Loucy (cell line): ENCODE results near the gene YIPF7.

Experiments
- H2AFZ ChIP-seq: fragments of 200-600 bp; sonication (generic); 2 replicates; pipeline ENCODE4 v1.6.0; 2016; ENCODE audit warnings: antibody characterized with exemption, mild to moderate bottlenecking, low read length, moderate library complexity
- H3F3A ChIP-seq: fragments of 200-600 bp; 2 replicates; pipeline ENCODE4 v1.6.0; 2016; ENCODE audit warnings: antibody characterized with exemption, low read depth, mild to moderate bottlenecking
- H3K27me3 ChIP-seq: fragments of 200-600 bp; sonication (generic); 2 replicates; pipeline ENCODE4 v1.6.1; 2014; ENCODE audit warnings: low read length, mild to moderate bottlenecking; ENCODE audit not compliant: insufficient read depth, poor library complexity, severe bottlenecking
- H3K36me3 ChIP-seq: fragments of 200-600 bp; sonication (generic); 2 replicates; pipeline ENCODE4 v1.6.1; 2016; ENCODE audit warnings: low read length; ENCODE audit not compliant: insufficient read depth
- H3K4me1 ChIP-seq: fragments of 200-600 bp; sonication (generic); 2 replicates; pipeline ENCODE4 v1.5.1; 2014; ENCODE audit warnings: low read length, mild to moderate bottlenecking; ENCODE audit not compliant: insufficient read depth, poor library complexity, severe bottlenecking
- H3K4me2 ChIP-seq: fragments of 200-600 bp; sonication (generic); 2 replicates; pipeline ENCODE4 v1.6.0; 2014; ENCODE audit warnings: antibody characterized with exemption, low read length, low read depth, mild to moderate bottlenecking; ENCODE audit not compliant: poor library complexity, severe bottlenecking
- H3K4me3 ChIP-seq: fragments of 200-600 bp; sonication (generic); 2 replicates; pipeline ENCODE4 v1.5.1; 2014; ENCODE audit warnings: low read length, mild to moderate bottlenecking, mixed read lengths; ENCODE audit not compliant: poor library complexity, severe bottlenecking
- H3K79me2 ChIP-seq: fragments of 200-600 bp; sonication (generic); 2 replicates; pipeline ENCODE4 v1.6.1; 2014; ENCODE audit warnings: low read length; ENCODE audit not compliant: insufficient read depth
- H3K9ac ChIP-seq: fragments of 200-600 bp; sonication (generic); 2 replicates; pipeline ENCODE4 v1.6.0; 2014; ENCODE audit warnings: mild to moderate bottlenecking, low read depth, low read length, moderate library complexity; ENCODE audit not compliant: poor library complexity, severe bottlenecking
- H3K9me2 ChIP-seq: fragments of 200-600 bp; sonication (generic); replicated peaks from 2 replicates; pipeline ENCODE4 v1.6.1; 2016; ENCODE audit warnings: low read depth, low read length, mixed read lengths
- H3K9me3 ChIP-seq: fragments of 200-600 bp; sonication (generic); 2 replicates; pipeline ENCODE4 v1.6.1; 2014; ENCODE audit warnings: mild to moderate bottlenecking, antibody characterized with exemption, low read length, low read depth; ENCODE audit not compliant: insufficient read depth
- H4K20me1 ChIP-seq: fragments of 200-600 bp; sonication (generic); 2 replicates; pipeline ENCODE4 v1.6.0; 2014; ENCODE audit warnings: antibody characterized with exemption, low read length, mild to moderate bottlenecking; ENCODE audit not compliant: insufficient read depth, poor library complexity, severe bottlenecking
- EZH2phosphoT487 ChIP-seq: fragments of 200-600 bp; IDR thresholded peaks from 2 replicates; pipeline ENCODE4 v1.6.1; 2018; ENCODE audit warnings: antibody characterized with exemption, mild to moderate bottlenecking, moderate library complexity, borderline replicate concordance
- TF ChIP-seq, protein P1 (sequence below): fragments of 200-600 bp; sonication (generic); conservative IDR thresholded peaks from 2 replicates; pipeline ENCODE4 v1.5.1; 2014; ENCODE audit warnings: mild to moderate bottlenecking, antibody characterized with exemption, low read length

The YIPF7 gene

DNA sequence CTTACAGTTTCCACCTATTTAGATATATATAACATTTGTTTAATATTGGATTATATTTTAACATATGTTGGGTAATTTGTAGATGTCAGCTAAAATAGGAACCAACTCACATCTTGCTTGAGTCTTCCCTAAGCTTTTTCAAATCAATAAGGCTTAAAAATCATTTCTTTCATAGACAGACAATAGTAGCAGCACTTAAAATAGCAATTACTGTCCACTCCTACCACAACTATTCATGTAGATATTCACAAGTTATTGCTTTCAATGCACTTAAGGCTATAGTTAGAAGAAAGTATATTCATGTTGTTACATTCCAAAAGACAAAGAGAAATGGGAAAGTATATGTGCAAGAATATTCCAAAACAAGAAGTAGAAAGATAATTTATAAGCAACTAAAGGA lies 71.2 kb downstream of the YIPF7 start:
- no peaks in the 10 kb centered on the region for H3K79me2 ChIP-seq
- TF ChIP-seq, protein P1, sequence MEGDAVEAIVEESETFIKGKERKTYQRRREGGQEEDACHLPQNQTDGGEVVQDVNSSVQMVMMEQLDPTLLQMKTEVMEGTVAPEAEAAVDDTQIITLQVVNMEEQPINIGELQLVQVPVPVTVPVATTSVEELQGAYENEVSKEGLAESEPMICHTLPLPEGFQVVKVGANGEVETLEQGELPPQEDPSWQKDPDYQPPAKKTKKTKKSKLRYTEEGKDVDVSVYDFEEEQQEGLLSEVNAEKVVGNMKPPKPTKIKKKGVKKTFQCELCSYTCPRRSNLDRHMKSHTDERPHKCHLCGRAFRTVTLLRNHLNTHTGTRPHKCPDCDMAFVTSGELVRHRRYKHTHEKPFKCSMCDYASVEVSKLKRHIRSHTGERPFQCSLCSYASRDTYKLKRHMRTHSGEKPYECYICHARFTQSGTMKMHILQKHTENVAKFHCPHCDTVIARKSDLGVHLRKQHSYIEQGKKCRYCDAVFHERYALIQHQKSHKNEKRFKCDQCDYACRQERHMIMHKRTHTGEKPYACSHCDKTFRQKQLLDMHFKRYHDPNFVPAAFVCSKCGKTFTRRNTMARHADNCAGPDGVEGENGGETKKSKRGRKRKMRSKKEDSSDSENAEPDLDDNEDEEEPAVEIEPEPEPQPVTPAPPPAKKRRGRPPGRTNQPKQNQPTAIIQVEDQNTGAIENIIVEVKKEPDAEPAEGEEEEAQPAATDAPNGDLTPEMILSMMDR: no peak
- no peak for TF ChIP-seq EZH2phosphoT487
- H3K4me1 ChIP-seq: no peaks in the 10 kb centered on the region

GRCh38 chr4:44578954-44579353 lies 72.5 kb downstream of the YIPF7 start:
- Histone ChIP-seq H3K27me3 (no peaks in the 10 kb centered on the region), H3K4me2 (no peak overlapping the region), H3K4me1 (no peaks in the 10 kb centered on the region), H4K20me1 (no peaks in the 10 kb centered on the region), H2AFZ (no peak overlapping the region), H3K9me2 (no peaks in the 10 kb centered on the region), H3K9ac (no peak overlapping the region), H3K36me3 (no peaks in the 10 kb centered on the region), H3K9me3 (no peaks in the 10 kb centered on the region; the same call in 1 of the 2 replicates), H3K79me2 (no peaks in the 10 kb centered on the region), H3F3A (no peaks in the 10 kb centered on the region), H3K4me3 (no peak overlapping the region)
- TF ChIP-seq, protein P1: no peak
- TF ChIP-seq EZH2phosphoT487: no peak

More for the DNA sequence above, 71.2 kb downstream of the YIPF7 start:
- Histone ChIP-seq H3K27me3 (no peaks in the 10 kb centered on the region), H3K4me2 (no peak overlapping the region), H4K20me1 (no peaks in the 10 kb centered on the region), H3K9ac (no peak overlapping the region), H3K4me3 (no peak overlapping the region), H3F3A (no peaks in the 10 kb centered on the region), H2AFZ (no peak overlapping the region), H3K9me2 (no peaks in the 10 kb centered on the region), H3K36me3 (no peaks in the 10 kb centered on the region), H3K9me3 (no peaks in the 10 kb centered on the region; the same call in 1 of the 2 replicates)
